ENCODE measurements around the gene CEBPA.

CEBPA gene

DNA sequence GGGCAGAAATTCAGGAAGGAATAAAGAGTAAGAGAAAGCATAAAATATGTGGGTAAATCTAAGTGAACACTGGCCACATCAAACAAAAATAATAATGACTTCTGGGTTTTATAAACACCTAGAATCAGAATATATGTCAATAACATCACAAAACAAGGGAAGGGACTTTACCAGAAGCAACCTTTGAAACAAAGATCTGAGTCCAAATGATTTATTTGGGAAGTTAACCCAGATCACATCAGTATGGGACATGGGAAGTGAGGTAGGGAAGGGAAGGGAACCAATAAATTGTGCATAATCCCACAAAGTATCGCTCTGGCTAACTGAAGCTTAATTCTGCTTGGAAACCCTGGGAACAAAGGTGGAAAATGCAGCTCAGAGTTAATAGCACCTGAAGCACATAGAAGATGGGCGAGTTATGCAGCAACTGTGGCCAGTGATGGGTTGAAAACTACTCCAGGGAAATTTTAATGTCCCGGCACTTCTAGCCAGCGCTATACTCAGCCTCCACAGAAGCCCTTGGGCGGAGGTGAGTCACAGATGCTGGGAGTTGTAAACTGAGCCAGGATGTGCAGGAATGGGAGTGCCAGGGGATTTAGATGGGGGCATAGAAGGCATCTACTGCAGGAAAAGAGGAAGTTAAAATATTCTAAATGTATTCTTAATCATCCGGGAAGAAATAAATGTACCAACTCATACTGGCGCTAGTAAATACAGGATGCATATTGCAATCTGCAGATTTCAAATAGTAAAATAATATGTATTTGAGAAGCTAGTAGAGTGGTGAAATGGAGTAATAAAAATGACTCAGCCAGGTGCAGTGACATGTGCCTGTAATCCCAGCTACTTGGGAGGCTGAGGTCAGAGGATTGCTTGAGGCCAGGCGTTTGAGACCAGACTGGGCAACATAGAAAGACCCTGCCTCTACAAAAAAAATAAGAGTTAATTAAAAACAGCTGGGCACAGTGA lies 37.0 kb upstream of the CEBPA start:
- no peak for TF ChIP-seq CEBPB (IDR thresholded peaks at IDR 0.05)
- TF ChIP-seq ZBTB7A (IDR thresholded peaks at IDR 0.05; ENCODE audit: low read depth) = no peak
- no peak for TF ChIP-seq RAD21 (IDR thresholded peaks at IDR 0.05; ENCODE audit: low read depth)
- TF ChIP-seq EGR1 (IDR thresholded peaks at IDR 0.05) = no peak

DNA sequence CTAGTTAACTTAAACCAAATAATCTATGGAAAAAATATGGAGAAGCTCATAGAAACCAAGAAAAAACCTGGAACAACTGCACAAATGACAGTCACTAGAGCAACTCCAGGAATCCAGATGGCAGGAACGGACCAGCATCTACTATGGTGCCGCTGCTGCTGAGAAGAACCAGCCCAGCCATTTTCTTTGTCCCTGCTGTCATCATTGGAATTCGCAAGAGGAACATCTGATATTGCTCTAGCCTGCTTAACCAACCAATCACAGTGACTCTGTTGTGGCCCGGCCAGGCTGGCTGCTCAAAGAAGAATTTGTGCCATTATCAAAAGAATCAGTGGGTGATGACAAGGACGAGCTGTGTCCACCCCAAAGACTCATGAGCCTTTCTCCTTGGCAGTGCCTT lies 33.1 kb upstream of the CEBPA start:
- TF ChIP-seq ZBTB7A (IDR thresholded peaks at IDR 0.05; ENCODE audit: low read depth) (no peak), FOXM1 (IDR thresholded peaks at IDR 0.05; ENCODE audit: borderline replicate concordance, low read depth) (no peak), EP300 (IDR thresholded peaks at IDR 0.05; ENCODE audit: borderline replicate concordance) (no peak), YY1 (IDR thresholded peaks at IDR 0.05; ENCODE audit: low read depth) (no peak), CEBPB (IDR thresholded peaks at IDR 0.05) (no peak), NFIC (IDR thresholded peaks at IDR 0.05) (no peak), TEAD4 (IDR thresholded peaks at IDR 0.05) (no peak), EGR1 (IDR thresholded peaks at IDR 0.05) (no peak), TAF1 (IDR thresholded peaks at IDR 0.05; ENCODE audit: low read depth) (no peak), TCF12 (IDR thresholded peaks at IDR 0.05; ENCODE audit: low read depth) (no peak), CREB1 (IDR thresholded peaks at IDR 0.05; ENCODE audit: low read depth) (no peak), RAD21 (IDR thresholded peaks at IDR 0.05; ENCODE audit: low read depth) (no peak)
- TF ChIP-seq, protein P1, sequence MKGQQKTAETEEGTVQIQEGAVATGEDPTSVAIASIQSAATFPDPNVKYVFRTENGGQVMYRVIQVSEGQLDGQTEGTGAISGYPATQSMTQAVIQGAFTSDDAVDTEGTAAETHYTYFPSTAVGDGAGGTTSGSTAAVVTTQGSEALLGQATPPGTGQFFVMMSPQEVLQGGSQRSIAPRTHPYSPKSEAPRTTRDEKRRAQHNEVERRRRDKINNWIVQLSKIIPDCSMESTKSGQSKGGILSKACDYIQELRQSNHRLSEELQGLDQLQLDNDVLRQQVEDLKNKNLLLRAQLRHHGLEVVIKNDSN (IDR thresholded peaks at IDR 0.05) = no peak
- TF ChIP-seq, protein P2, sequence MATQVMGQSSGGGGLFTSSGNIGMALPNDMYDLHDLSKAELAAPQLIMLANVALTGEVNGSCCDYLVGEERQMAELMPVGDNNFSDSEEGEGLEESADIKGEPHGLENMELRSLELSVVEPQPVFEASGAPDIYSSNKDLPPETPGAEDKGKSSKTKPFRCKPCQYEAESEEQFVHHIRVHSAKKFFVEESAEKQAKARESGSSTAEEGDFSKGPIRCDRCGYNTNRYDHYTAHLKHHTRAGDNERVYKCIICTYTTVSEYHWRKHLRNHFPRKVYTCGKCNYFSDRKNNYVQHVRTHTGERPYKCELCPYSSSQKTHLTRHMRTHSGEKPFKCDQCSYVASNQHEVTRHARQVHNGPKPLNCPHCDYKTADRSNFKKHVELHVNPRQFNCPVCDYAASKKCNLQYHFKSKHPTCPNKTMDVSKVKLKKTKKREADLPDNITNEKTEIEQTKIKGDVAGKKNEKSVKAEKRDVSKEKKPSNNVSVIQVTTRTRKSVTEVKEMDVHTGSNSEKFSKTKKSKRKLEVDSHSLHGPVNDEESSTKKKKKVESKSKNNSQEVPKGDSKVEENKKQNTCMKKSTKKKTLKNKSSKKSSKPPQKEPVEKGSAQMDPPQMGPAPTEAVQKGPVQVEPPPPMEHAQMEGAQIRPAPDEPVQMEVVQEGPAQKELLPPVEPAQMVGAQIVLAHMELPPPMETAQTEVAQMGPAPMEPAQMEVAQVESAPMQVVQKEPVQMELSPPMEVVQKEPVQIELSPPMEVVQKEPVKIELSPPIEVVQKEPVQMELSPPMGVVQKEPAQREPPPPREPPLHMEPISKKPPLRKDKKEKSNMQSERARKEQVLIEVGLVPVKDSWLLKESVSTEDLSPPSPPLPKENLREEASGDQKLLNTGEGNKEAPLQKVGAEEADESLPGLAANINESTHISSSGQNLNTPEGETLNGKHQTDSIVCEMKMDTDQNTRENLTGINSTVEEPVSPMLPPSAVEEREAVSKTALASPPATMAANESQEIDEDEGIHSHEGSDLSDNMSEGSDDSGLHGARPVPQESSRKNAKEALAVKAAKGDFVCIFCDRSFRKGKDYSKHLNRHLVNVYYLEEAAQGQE (IDR thresholded peaks at IDR 0.05; ENCODE audit: low read depth) = no peak
- TF ChIP-seq, protein P3, sequence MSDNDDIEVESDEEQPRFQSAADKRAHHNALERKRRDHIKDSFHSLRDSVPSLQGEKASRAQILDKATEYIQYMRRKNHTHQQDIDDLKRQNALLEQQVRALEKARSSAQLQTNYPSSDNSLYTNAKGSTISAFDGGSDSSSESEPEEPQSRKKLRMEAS (IDR thresholded peaks at IDR 0.05) = no peak

DNA sequence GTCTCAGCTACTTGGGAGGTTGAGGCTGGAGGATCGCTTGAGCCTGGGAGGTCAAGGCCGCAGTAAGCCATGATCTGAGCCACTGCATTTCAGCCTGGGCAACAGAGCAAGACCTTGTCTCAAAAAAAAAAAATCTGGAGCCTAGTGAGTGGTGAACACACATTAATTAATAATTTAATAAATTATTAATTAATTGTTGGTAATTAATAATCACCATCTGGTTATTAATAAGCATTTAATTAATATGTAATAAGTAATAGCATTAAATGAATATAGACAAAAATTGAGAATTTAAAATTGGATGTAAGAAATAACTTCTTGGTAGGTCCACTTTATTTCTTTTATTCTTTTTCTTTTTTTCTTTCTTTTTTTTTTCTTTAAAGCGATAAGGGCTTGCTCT lies 31.9 kb upstream of the CEBPA start:
- TF ChIP-seq NFIC (IDR thresholded peaks at IDR 0.05) = no peak
- no peak for TF ChIP-seq TCF12 (IDR thresholded peaks at IDR 0.05; ENCODE audit: low read depth)
- TF ChIP-seq EGR1 (IDR thresholded peaks at IDR 0.05) = no peak
- TF ChIP-seq EP300 (IDR thresholded peaks at IDR 0.05; ENCODE audit: borderline replicate concordance) = no peak

DNA sequence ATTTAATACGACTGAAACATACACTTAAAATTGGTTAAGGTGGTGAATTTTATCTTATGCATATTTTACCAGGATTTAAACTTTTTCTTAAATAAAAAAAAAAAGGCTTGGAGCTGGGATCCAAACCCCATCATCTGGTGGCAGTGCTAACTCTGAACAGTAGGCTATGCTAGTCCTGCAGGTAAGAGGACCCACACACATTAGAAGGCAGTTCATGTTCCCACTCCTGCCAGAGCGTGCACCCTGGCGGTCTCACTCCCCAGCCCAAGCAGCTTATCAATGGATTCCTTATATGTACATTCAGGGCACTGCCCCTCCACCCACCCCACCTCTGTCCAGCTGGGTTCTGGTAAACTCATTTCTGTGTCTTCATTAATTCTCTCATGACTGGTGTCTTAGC lies 31.3 kb upstream of the CEBPA start:
- no peak for TF ChIP-seq CREB1 (IDR thresholded peaks at IDR 0.05; ENCODE audit: low read depth)
- TF ChIP-seq ZBTB7A (IDR thresholded peaks at IDR 0.05; ENCODE audit: low read depth) = no peak
- TF ChIP-seq, protein P1 (IDR thresholded peaks at IDR 0.05) = no peak
- no peak for TF ChIP-seq YY1 (IDR thresholded peaks at IDR 0.05; ENCODE audit: low read depth)
- TF ChIP-seq, protein P2 (IDR thresholded peaks at IDR 0.05; ENCODE audit: low read depth) = no peak
- no peak for TF ChIP-seq EP300 (IDR thresholded peaks at IDR 0.05; ENCODE audit: borderline replicate concordance)
- no peak for TF ChIP-seq CEBPB (IDR thresholded peaks at IDR 0.05)

DNA sequence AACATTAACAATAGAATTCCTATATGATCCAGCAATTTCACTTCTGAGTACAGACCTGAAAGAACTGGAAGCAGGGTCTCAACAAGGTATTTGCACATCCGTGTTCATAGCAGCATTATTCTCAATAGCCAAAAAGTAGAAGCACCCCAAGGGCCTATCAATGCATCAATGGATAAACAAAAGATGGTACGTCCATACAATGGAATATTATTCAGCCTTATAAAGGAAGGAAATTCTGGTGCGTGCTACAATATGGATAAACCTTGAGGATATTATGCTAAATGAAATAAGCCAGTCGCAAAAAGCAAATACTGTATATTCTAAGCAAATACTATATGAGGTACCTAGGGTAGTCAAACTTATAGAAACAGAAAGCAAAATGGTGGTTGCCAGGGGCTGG lies 30.8 kb upstream of the CEBPA start:
- TF ChIP-seq TCF12 (IDR thresholded peaks at IDR 0.05; ENCODE audit: low read depth) (no peak), CEBPB (IDR thresholded peaks at IDR 0.05) (no peak), EP300 (IDR thresholded peaks at IDR 0.05; ENCODE audit: borderline replicate concordance) (no peak), EGR1 (IDR thresholded peaks at IDR 0.05) (no peak), CREB1 (IDR thresholded peaks at IDR 0.05; ENCODE audit: low read depth) (no peak), NFIC (IDR thresholded peaks at IDR 0.05) (no peak), FOXM1 (IDR thresholded peaks at IDR 0.05; ENCODE audit: borderline replicate concordance, low read depth) (no peak), ZBTB7A (IDR thresholded peaks at IDR 0.05; ENCODE audit: low read depth) (no peak), TEAD4 (IDR thresholded peaks at IDR 0.05) (no peak), TAF1 (IDR thresholded peaks at IDR 0.05; ENCODE audit: low read depth) (no peak), RAD21 (IDR thresholded peaks at IDR 0.05; ENCODE audit: low read depth) (no peak), YY1 (IDR thresholded peaks at IDR 0.05; ENCODE audit: low read depth) (no peak)
- TF ChIP-seq, protein P3 (IDR thresholded peaks at IDR 0.05) = no peak
- TF ChIP-seq, protein P1 (IDR thresholded peaks at IDR 0.05) = no peak
- TF ChIP-seq, protein P2 (IDR thresholded peaks at IDR 0.05; ENCODE audit: low read depth) = no peak

Measured in Ishikawa (cell line).